Globus pallidus (tissue), 1 donor: ENCODE measurements around the gene GPX8.

Source experiments
- DNase-seq: peaks from one replicate; pipeline ENCODE4 v3.0.0-alpha.2; 2015; ENCODE audit warnings: low spot score

The GPX8 gene

DNA sequence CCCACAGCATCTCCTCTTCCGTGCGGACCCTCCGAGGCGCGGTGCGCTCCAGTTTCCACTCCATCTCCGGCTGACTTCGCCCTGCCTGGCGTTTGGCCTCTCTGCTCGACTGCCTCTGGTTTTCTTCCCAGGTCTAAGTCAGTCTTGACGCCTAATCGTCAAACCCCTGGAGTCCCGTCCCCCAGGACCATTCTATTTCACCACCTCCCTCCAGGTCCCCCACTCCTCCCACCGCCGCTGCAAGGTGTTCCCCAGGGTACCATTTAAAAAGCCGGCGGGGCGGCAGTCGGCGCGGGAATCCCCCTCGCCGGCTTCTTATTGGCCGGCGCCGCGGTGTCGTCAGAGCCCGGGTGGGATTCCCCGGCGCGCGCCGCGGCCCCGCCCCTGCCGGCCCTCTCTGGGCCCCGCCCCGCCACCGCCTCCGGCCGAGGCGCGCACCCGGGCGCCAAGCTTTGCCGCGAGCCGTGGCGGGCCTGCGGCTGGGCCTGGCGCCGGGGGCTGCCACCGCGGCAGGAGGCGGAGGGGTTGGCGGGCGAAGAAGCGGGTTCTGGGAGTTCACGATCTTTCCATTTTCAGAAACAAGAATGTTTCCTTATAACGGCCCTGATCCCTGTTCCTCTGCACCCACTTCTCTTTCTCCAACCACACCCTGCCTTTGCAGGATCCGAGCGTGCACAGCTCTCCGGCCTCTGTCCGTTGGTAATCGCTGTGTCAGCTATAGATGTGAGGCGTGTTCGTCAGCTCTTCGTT is 13.1 kb downstream of the GPX8 start, which contains the start of gene CDC20B:
TSS of gene CDC20B (minus strand) at position 241 of the 750 bp plus-strand sequence. CDS start at position 64, 177 bp downstream.
- DNase-seq, result peak; percentile 31

DNA sequence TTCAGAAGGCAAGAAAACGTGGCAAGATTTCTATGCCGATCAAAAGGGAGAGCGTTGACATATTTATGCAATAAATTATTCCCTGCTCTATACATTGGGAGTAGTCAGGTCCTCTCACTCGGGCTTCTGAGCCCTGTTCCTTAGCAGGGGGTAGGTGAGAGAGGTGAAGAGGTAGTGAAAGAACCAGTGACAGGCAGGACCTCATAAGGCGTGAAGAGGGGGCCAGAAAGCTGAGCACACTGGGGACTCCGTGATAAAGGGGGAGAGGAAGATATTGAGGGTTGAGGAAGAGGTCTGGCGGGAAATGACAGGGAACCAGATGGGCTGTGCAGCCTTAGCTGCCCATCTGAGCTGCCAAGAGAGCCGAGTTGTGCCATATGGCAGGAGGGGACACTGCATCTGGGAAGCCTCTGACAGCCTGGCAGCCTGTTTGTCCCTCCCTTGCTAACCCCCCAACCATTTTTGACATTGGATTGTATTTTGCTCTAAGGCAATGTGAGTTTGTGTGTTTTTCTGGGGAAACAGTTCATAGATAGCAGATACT is 13.8 kb downstream of the GPX8 start:
- DNase-seq, result no peak

DNA sequence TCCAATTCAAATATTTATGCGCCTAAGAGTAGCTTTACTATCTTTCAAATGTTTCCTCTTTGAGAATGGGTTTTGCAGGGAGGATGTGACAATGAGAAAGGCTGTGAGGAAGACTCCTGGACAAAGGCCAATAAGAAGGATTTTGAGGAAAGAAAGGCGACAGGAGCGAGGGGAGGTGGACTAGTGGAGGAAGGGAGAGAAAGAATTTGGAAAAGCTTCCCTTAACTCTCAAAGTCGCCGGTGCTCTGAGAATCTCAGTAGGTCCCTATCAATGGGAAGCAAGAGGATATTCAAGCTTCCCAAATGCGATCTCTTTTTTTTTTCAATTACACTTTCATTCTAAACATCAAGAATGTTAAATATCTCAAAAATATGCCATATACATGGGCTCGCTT is 15.8 kb downstream of the GPX8 start:
- DNase-seq, result no peak

DNA sequence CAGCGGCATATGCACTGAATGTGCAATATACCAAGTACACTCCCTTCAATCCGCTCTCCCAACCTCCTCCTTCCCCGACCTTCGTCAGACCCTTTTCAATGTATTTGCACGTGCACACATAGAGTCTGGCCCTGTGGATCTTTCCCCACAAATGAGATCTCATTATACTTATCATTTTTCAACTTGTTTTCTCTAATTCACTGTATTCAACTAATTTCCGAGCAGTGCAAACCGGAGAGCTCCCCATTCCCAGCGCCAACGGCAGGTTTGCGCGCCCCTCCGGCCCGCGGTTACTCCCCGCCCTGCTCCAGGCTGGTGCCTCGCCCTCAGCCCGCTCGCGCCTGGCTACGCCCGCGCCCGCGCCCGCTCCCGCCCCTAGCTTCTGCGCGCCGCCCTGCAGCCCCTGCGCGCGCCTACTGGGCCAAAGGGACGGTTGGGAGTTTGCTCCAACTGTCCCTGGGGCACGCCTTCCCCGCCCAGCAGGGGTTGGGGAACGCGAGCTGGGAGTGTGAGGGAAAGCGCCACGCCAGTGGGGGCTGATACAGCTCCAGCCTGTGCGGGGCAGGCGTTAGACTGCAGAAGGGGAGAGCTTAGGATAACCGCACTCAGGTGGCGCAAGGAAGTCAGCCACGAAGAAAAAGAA is 16.3 kb downstream of the GPX8 start:
- no peak for DNase-seq

- no peak for DNase-seq
Observed at GRCh38 chr5:55177078-55177477, 17.1 kb downstream of the GPX8 start.

DNA sequence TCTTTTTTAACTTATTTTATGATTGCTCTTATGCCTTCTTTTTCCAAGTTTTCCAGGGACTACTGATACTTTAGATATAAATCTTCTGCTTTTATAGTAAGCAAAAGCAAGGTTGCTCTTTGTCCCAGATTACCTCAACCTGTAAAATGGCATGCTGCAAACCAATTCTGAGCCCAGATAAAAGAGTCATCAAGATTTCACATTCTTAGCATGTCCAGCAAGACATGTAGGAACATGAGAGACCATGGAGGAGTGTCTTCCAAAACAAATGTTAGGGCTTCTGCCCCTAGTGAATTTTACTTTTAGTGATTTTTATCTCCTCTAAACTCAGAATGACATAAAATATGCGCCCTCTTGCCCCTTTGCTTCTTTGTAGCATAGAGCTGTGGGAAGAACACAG is 20.0 kb downstream of the GPX8 start:
- no peak for DNase-seq

- DNase-seq, result no peak
Observed at GRCh38 chr5:55187370-55187769, 27.4 kb downstream of the GPX8 start.

DNA sequence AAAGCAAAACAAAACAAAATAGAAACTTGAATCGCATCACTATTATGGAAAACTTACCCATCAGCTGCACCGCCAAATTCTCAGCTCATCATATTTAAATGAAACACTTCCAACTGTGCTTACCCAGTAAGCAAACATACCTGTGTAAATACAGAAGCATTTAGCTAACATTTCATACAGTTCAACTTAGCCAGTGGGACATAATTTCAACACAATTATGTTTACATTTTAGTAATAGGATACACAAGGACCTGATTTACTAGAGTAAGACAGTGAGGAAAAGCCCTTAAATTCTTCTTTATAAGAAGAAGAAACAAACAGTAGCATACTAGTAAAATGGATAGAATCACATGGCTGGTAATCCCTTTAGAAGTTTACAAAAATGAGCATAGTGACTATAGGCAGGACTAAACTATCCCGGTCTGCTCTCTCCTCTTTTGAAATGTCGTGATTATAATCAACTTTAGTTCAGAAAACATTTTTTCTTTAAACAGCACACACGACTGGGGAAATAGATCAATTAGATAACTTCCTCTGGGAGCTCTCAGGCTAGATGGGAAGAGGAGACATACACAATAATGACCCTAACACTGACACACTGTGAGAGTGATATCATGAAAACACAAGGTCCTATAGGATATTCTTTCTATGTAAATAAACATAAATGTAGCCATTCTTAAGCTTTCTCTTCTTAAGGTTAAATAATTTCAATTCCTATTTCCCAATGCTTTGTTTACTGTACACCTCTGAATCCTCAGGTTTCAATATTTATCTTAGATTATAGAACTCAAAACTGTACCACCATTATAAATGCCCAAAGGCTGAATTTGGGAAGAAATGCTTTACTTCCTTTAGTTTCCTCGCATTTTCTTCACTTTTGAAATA is 28.9 kb downstream of the GPX8 start:
- DNase-seq, result no peak

GRCh38 chr5:55191165-55191564 is 31.2 kb downstream of the GPX8 start:
- no peak for DNase-seq

GRCh38 chr5:55205001-55205400 is 45.0 kb downstream of the GPX8 start:
- no peak for DNase-seq

DNA sequence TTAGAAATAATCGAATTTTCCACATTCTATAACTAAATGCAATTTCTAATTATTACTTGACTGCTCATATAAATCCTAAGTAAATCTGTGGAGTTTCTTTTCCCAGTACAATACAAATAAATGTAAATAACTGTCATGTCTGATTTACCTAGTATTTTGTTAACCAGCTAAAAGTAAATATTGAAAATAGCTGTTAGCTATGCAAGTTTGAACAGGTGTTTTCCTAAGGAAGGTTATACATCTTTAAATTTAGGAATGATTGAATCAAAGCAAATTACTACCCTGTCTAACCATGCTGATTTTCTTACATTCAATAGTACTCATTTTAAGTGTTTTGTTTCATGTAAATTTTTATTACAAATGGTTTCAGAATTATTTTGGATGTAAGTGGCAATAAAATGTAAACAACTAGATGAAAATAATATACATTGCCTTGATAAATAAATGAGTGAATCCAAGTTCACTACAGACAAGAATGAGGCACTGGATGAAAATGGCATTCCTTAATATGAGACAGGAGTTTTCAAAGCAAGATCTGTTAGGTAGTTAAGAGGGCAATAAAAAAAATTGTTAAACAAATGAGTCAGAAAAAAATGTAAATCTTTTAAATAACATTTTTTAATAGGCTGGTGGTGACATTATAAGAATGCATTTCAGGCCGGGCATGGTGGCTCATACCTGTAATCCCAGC is 51.4 kb downstream of the GPX8 start:
- DNase-seq, result no peak
